WTC11 (cell line): ENCODE data around the gene MIPEP. TPM values are rescaled to one million over a fixed set of nuclear protein-coding genes. Genes with fewer than 3 reads are reported as not detected.
"Not testable (repeated sequence)": the region's sequence is repeated elsewhere in the genome, so short reads cannot be mapped to it uniquely, and the experiment has no call there.

Source experiments
- ATAC-seq: fragments of 200-7000 bp; cut with Tn5 transposase; 2 replicates; pipeline ENCODE4 v1.10.0; 2021; ENCODE audit warnings: mild to moderate bottlenecking, moderate library complexity
- CTCF ChIA-PET: fragments of 300-600 bp; sonication (Branson Sonifier 250); formaldehyde crosslinking; loops from one replicate; lab custom pipeline; 2021; ENCODE audit warnings: antibody characterized with exemption; lab: Charles Lee
- POLR2A ChIA-PET: fragments of 350-600 bp; sonication (Branson Sonifier 250); formaldehyde crosslinking; loops from one replicate; lab custom pipeline; 2021; ENCODE audit warnings: antibody characterized with exemption; lab: Charles Lee
- DNase-seq: peaks from one replicate; pipeline ENCODE4 v3.0.0; 2021; ENCODE audit warnings: low spot score
- H3K27ac Mint-ChIP-seq: 2 replicates; pipeline ENCODE4 v1.8.0; 2021; ENCODE audit warnings: mixed read lengths
- H3K27me3 Mint-ChIP-seq: 2 replicates; pipeline ENCODE4 v1.8.0; 2021; ENCODE audit warnings: low read depth, mild to moderate bottlenecking, moderate library complexity, mixed read lengths
- H3K36me3 Mint-ChIP-seq: 2 replicates; pipeline ENCODE4 v1.8.0; 2021; ENCODE audit warnings: mixed read lengths
- H3K4me1 Mint-ChIP-seq: 2 replicates; pipeline ENCODE4 v1.8.0; 2022; ENCODE audit warnings: mixed read lengths
- H3K4me3 Mint-ChIP-seq: 2 replicates; pipeline ENCODE4 v1.8.0; 2021; ENCODE audit warnings: mild to moderate bottlenecking, moderate library complexity, mixed read lengths
- H3K9me3 Mint-ChIP-seq: 2 replicates; pipeline ENCODE4 v1.8.0; 2021; ENCODE audit warnings: mixed read lengths
- ATF1 ChIP-seq: sonication (generic); formaldehyde crosslinking; IDR thresholded peaks from 2 replicates; pipeline ENCODE4 v1.8.1; 2023; ENCODE audit warnings: mild to moderate bottlenecking, moderate library complexity, missing genetic modification reagents
- ATF2 ChIP-seq: sonication (generic); formaldehyde crosslinking; IDR thresholded peaks from 2 replicates; pipeline ENCODE4 v1.8.1; 2022; ENCODE audit warnings: low read depth, missing genetic modification reagents, borderline replicate concordance
- ATF6 ChIP-seq: sonication (generic); formaldehyde crosslinking; IDR thresholded peaks from 2 replicates; pipeline ENCODE4 v1.8.1; 2023; ENCODE audit warnings: mild to moderate bottlenecking, missing genetic modification reagents
- CBFB ChIP-seq: sonication (generic); formaldehyde crosslinking; IDR thresholded peaks from 2 replicates; pipeline ENCODE4 v1.8.1; 2022; ENCODE audit warnings: mild to moderate bottlenecking, low read depth, missing genetic modification reagents
- FOXK1 ChIP-seq: sonication (generic); formaldehyde crosslinking; IDR thresholded peaks from 2 replicates; pipeline ENCODE4 v1.8.0; 2022; ENCODE audit warnings: mild to moderate bottlenecking, moderate library complexity, missing genetic modification reagents
- FOXP1 ChIP-seq: sonication (generic); formaldehyde crosslinking; IDR thresholded peaks from 2 replicates; pipeline ENCODE4 v1.8.0; 2022; ENCODE audit warnings: missing genetic modification reagents, mild to moderate bottlenecking, moderate library complexity, borderline replicate concordance
- GRHL2 ChIP-seq: fragments of 250-450 bp; sonication (Bioruptor Pico); IDR thresholded peaks from 2 replicates; pipeline ENCODE4 v1.8.0; 2022; ENCODE audit warnings: mild to moderate bottlenecking, moderate library complexity; ENCODE audit not compliant: insufficient replicate concordance, severe bottlenecking
- IRF1 ChIP-seq: sonication (generic); formaldehyde crosslinking; IDR thresholded peaks from 2 replicates; pipeline ENCODE4 v1.8.0; 2023; ENCODE audit warnings: missing genetic modification reagents
- MLX ChIP-seq: sonication (generic); formaldehyde crosslinking; IDR thresholded peaks from 2 replicates; pipeline ENCODE4 v1.8.1; 2023; ENCODE audit warnings: mild to moderate bottlenecking, missing genetic modification reagents, moderate library complexity
- RORB ChIP-seq: fragments of 250-450 bp; sonication (Bioruptor Pico); IDR thresholded peaks from 2 replicates; pipeline ENCODE4 v1.9.0; 2021; ENCODE audit warnings: mild to moderate bottlenecking
- SP1 ChIP-seq: sonication (generic); formaldehyde crosslinking; conservative IDR thresholded peaks from 2 replicates; pipeline ENCODE4 v1.8.1; 2022; ENCODE audit warnings: missing genetic modification reagents
- TEAD4 ChIP-seq: sonication (generic); formaldehyde crosslinking; IDR thresholded peaks from 2 replicates; pipeline ENCODE4 v1.8.0; 2022; ENCODE audit warnings: mild to moderate bottlenecking, missing genetic modification reagents
- USF1 ChIP-seq: sonication (generic); formaldehyde crosslinking; IDR thresholded peaks from 2 replicates; pipeline ENCODE4 v1.8.0; 2022; ENCODE audit warnings: mild to moderate bottlenecking, missing genetic modification reagents
- ZNF219 ChIP-seq: sonication (generic); formaldehyde crosslinking; IDR thresholded peaks from 2 replicates; pipeline ENCODE4 v1.8.0; 2023; ENCODE audit warnings: missing genetic modification reagents, mild to moderate bottlenecking, borderline replicate concordance
- ZNF281 ChIP-seq: sonication (generic); formaldehyde crosslinking; IDR thresholded peaks from 2 replicates; pipeline ENCODE4 v1.8.0; 2023; ENCODE audit warnings: mild to moderate bottlenecking, missing genetic modification reagents
- ZNF317 ChIP-seq: sonication (generic); formaldehyde crosslinking; IDR thresholded peaks from 2 replicates; pipeline ENCODE4 v1.8.1; 2023; ENCODE audit warnings: low read depth, mild to moderate bottlenecking, moderate library complexity, missing genetic modification reagents, borderline replicate concordance
- total RNA-seq: library from RNA; stranded (reverse); gene quantifications from 3 replicates; pipeline ENCODE4 v1.2.3, GENCODE V29; 2021

MIPEP gene
- total RNA-seq, 1 experiment from 2014 or later: 30.5 TPM

GRCh38 chr13:23880493-23881401 lies 8.5 kb downstream of the MIPEP start:
- not testable (repeated sequence) for H3K27ac Mint-ChIP-seq, H3K4me1 Mint-ChIP-seq, ATAC-seq

GRCh38 chr13:23877286-23877685 lies 11.9 kb downstream of the MIPEP start:
- DNase-seq (no peak), ATAC-seq (no peak)
- Mint-ChIP-seq H3K27me3 (no peaks in the 10 kb centered on the region), H3K4me1 (no peaks in the 10 kb centered on the region), H3K27ac (no peak overlapping the region), H3K36me3 (peaks cover 11% of the 10 kb centered on the region), H3K4me3 (no peak overlapping the region), H3K9me3 (no peaks in the 10 kb centered on the region)
- TF ChIP-seq ZNF219 (CRISPR knock-in tag) (no peak), TEAD4 (CRISPR knock-in tag) (no peak), RORB (no peak), MLX (CRISPR knock-in tag) (no peak), SP1 (CRISPR knock-in tag) (no peak), ZNF317 (no peak), GRHL2 (CRISPR knock-in tag) (no peak), ATF2 (CRISPR knock-in tag) (no peak), FOXK1 (no peak), CBFB (CRISPR knock-in tag) (no peak), IRF1 (CRISPR knock-in tag) (no peak), ZNF281 (CRISPR knock-in tag) (no peak), ATF6 (CRISPR knock-in tag) (no peak), USF1 (CRISPR knock-in tag) (no peak), ATF1 (CRISPR knock-in tag) (no peak), FOXP1 (CRISPR knock-in tag) (no peak)
- ChIA-PET POLR2A (no interaction called here), CTCF (interaction anchor here (1.8 kb wide), 1 partner anchor 12 kb away, joined by 8 read pairs; the partner anchor contains the start of gene MIPEP)

More at GRCh38 chr13:23880493-23881401, 8.5 kb downstream of the MIPEP start:
- CTCF ChIA-PET: interaction anchor here (1.6 kb wide), 1 partner anchor 9 kb away, joined by 3 read pairs; no protein-coding TSS in a partner anchor
- H3K27me3 Mint-ChIP-seq, POLR2A ChIA-PET, H3K4me3 Mint-ChIP-seq, H3K9me3 Mint-ChIP-seq, DNase-seq: not testable (repeated sequence)
- H3K36me3 Mint-ChIP-seq: peaks cover 21% of the 10 kb centered on the region
